Panc1 (cell line): ENCODE results near the gene BMF.

Source experiments
- CTCF ChIP-seq: fragments of 450-650 bp; IDR thresholded peaks from 2 replicates; pipeline ENCODE4 v1.5.1; 2017; ENCODE audit warnings: mild to moderate bottlenecking
- POLR2AphosphoS5 ChIP-seq: IDR thresholded peaks from 2 replicates; pipeline ENCODE4 v1.6.1; 2012; ENCODE audit warnings: mild to moderate bottlenecking, low read depth, low read length, moderate library complexity
- REST ChIP-seq, 2 experiments: IDR thresholded peaks; 2 replicates each; pipeline ENCODE4 v1.6.1; 2011 to 2012; ENCODE audit warnings: low read depth in 2 of 2, control low read depth in 1 of 2, low read length in 1 of 2, mild to moderate bottlenecking in 1 of 2, moderate library complexity in 1 of 2; ENCODE audit not compliant: insufficient read depth in 1 of 2
- SIN3A ChIP-seq: IDR thresholded peaks from 2 replicates; pipeline ENCODE4 v1.6.1; 2012; ENCODE audit warnings: low read depth, mild to moderate bottlenecking, low read length, moderate library complexity, borderline replicate concordance; ENCODE audit not compliant: insufficient read depth

GRCh38 chr15:40055576-40056293 is 52.9 kb downstream of the BMF start:
- no peak for TF ChIP-seq CTCF
- TF ChIP-seq REST (IDR thresholded peaks at IDR 0.05; ENCODE audit: insufficient read depth in 1 of 2, low read depth in 2 of 2, low read length in 1 of 2): no peak
- TF ChIP-seq SIN3A: no peak
- TF ChIP-seq POLR2AphosphoS5: no peak
